ENCODE data around the gene NCKAP5.

The NCKAP5 gene

GRCh38 chr2:132638313-132639040 is 929.8 kb downstream of the NCKAP5 start:
- no peak for DNase-seq
- H3K4me3 ChIP-seq (ENCODE audit: low read depth, low read length) = no peak overlapping the region

GRCh38 chr2:132636346-132636745 is 931.9 kb downstream of the NCKAP5 start:
- Histone ChIP-seq H3K9me3 (ENCODE audit: severe bottlenecking) (no peaks in the 10 kb centered on the region), H3K27me3 (ENCODE audit: insufficient read depth, low read depth, severe bottlenecking) (no peaks in the 10 kb centered on the region), H3K36me3 (no peaks in the 10 kb centered on the region), H3K27ac (no peak overlapping the region), H3K4me3 (ENCODE audit: low read depth, low read length) (no peak overlapping the region)
- no peak for DNase-seq
- no peak for TF ChIP-seq CTCF (IDR thresholded peaks at IDR 0.05; ENCODE audit: low read depth, low read length)

More at GRCh38 chr2:132638313-132639040, 929.8 kb downstream of the NCKAP5 start:
- no peaks in the 10 kb centered on the region for H3K9me3 ChIP-seq (ENCODE audit: severe bottlenecking)
- TF ChIP-seq CTCF (IDR thresholded peaks at IDR 0.05; ENCODE audit: low read depth, low read length) = no peak
- no peaks in the 10 kb centered on the region for H3K27me3 ChIP-seq (ENCODE audit: insufficient read depth, low read depth, severe bottlenecking)
- H3K36me3 ChIP-seq = no peaks in the 10 kb centered on the region
- no peak overlapping the region for H3K27ac ChIP-seq

GRCh38 chr2:132633635-132634034 is 934.6 kb downstream of the NCKAP5 start:
- Histone ChIP-seq H3K27me3 (ENCODE audit: insufficient read depth, low read depth, severe bottlenecking) (no peaks in the 10 kb centered on the region), H3K4me3 (ENCODE audit: low read depth, low read length) (no peak overlapping the region), H3K36me3 (no peaks in the 10 kb centered on the region), H3K27ac (no peak overlapping the region), H3K9me3 (ENCODE audit: severe bottlenecking) (no peaks in the 10 kb centered on the region)
- no peak for TF ChIP-seq CTCF (IDR thresholded peaks at IDR 0.05; ENCODE audit: low read depth, low read length)
- DNase-seq = no peak

GRCh38 chr2:132632000-132632649 is 936.1 kb downstream of the NCKAP5 start:
- TF ChIP-seq CTCF (IDR thresholded peaks at IDR 0.05; ENCODE audit: low read depth, low read length) = no peak
- DNase-seq = no peak
- no peak overlapping the region for H3K4me3 ChIP-seq (ENCODE audit: low read depth, low read length)
- H3K36me3 ChIP-seq = no peaks in the 10 kb centered on the region
- no peaks in the 10 kb centered on the region for H3K9me3 ChIP-seq (ENCODE audit: severe bottlenecking)
- H3K27ac ChIP-seq = no peak overlapping the region
- no peaks in the 10 kb centered on the region for H3K27me3 ChIP-seq (ENCODE audit: insufficient read depth, low read depth, severe bottlenecking)

- H3K36me3 ChIP-seq = no peaks in the 10 kb centered on the region
- no peak overlapping the region for H3K27ac ChIP-seq
- no peak overlapping the region for H3K4me3 ChIP-seq (ENCODE audit: low read depth, low read length)
- no peak for DNase-seq
- H3K27me3 ChIP-seq (ENCODE audit: insufficient read depth, low read depth, severe bottlenecking) = no peaks in the 10 kb centered on the region
- TF ChIP-seq CTCF (IDR thresholded peaks at IDR 0.05; ENCODE audit: low read depth, low read length) = no peak
- H3K9me3 ChIP-seq (ENCODE audit: severe bottlenecking) = no peaks in the 10 kb centered on the region
Observed at GRCh38 chr2:132627536-132627935, 940.7 kb downstream of the NCKAP5 start.

Measured in WERI-Rb-1 (cell line).